Measurements from ENCODE around the gene TBC1D22A. TPM values are rescaled to one million over a fixed set of nuclear protein-coding genes. Genes with fewer than 3 reads are reported as not detected.
"Not testable (repeated sequence)": the region's sequence is repeated elsewhere in the genome, so short reads cannot be mapped to it uniquely, and the experiment has no call there.

Gene TBC1D22A
- polyA plus RNA-seq, 1 of the 3 experiments (the other 2 are of a cell fraction) = 16.5 TPM

GRCh38 chr22:47116426-47117341 lies 354.2 kb downstream of the TBC1D22A start (continued):
- TF ChIP-seq USF2 (IDR thresholded peaks at IDR 0.05; ENCODE audit: borderline replicate concordance, low read depth, low read length) = no peak

- H2AFZ ChIP-seq (ENCODE audit: low read depth); H4K20me1 ChIP-seq (ENCODE audit: insufficient read depth); H3K36me3 ChIP-seq (replicated peaks in 1 of 2; ENCODE audit: control insufficient read depth in 1 of 2, insufficient read depth in 2 of 2, low read length in 1 of 2); H3K9me2 ChIP-seq; H3K27ac ChIP-seq (ENCODE audit: low read depth in 2 of 2, low read length in 1 of 2); H3K27me3 ChIP-seq (ENCODE audit: insufficient read depth); CTCF ChIA-PET; H3K9ac ChIP-seq; H3F3A ChIP-seq (replicated peaks; ENCODE audit: insufficient read depth); H3K4me1 ChIP-seq (ENCODE audit: control insufficient read depth in 1 of 2, insufficient read depth in 2 of 2, low read depth in 1 of 2, low read length in 1 of 2); H3K4me2 ChIP-seq; H3K9me3 ChIP-seq; H3K79me2 ChIP-seq (ENCODE audit: insufficient read depth); POLR2A ChIA-PET; H3K4me3 ChIP-seq (ENCODE audit: low read depth in 2 of 2, low read length in 1 of 2); DNase-seq: not testable (repeated sequence)
- 90% methylated on average over 8 of the region's 18 CpGs for WGBS (ENCODE audit: low lambda C conversion rate)
These were observed 355.0 kb downstream of the TBC1D22A start for GRCh38 chr22:47117442-47117841.

GRCh38 chr22:47119181-47119580 lies 356.7 kb downstream of the TBC1D22A start:
- Histone ChIP-seq H3K9me3 (no peaks in the 10 kb centered on the region), H3K27me3 (ENCODE audit: insufficient read depth) (no peaks in the 10 kb centered on the region), H2AFZ (ENCODE audit: low read depth) (no peak overlapping the region), H3K4me2 (no peak overlapping the region), H3K4me3 (ENCODE audit: low read depth in 2 of 2, low read length in 1 of 2) (no peak overlapping the region), H3K4me1 (ENCODE audit: control insufficient read depth in 1 of 2, insufficient read depth in 2 of 2, low read depth in 1 of 2, low read length in 1 of 2) (peaks cover 0 to 5% of the 10 kb centered on the region in 2 experiments; a peak in 1 of 4 replicates), H3K36me3 (replicated peaks in 1 of 2; ENCODE audit: control insufficient read depth in 1 of 2, insufficient read depth in 2 of 2, low read length in 1 of 2) (no peaks in the 10 kb centered on the region), H3K9ac (no peak overlapping the region), H3F3A (replicated peaks; ENCODE audit: insufficient read depth) (no peaks in the 10 kb centered on the region), H3K9me2 (no peaks in the 10 kb centered on the region), H4K20me1 (ENCODE audit: insufficient read depth) (no peaks in the 10 kb centered on the region), H3K79me2 (ENCODE audit: insufficient read depth) (no peaks in the 10 kb centered on the region), H3K27ac (ENCODE audit: low read depth in 2 of 2, low read length in 1 of 2) (no peak overlapping the region)
- TF ChIP-seq USF2 (IDR thresholded peaks at IDR 0.05; ENCODE audit: borderline replicate concordance, low read depth, low read length) (no peak), RAD21 (IDR thresholded peaks at IDR 0.05; ENCODE audit: low read length) (no peak), FOSL2 (IDR thresholded peaks at IDR 0.05; ENCODE audit: borderline replicate concordance, low read depth) (no peak), MAX (IDR thresholded peaks at IDR 0.05; ENCODE audit: low read depth) (no peak), CTCF (IDR thresholded peaks at IDR 0.05) (no peak), PBX3 (IDR thresholded peaks at IDR 0.05) (no peak), YY1 (IDR thresholded peaks at IDR 0.05; ENCODE audit: low read depth) (no peak), SMC3 (IDR thresholded peaks at IDR 0.05; ENCODE audit: low read depth, low read length) (no peak), IRF3 (IDR thresholded peaks at IDR 0.05; ENCODE audit: low read depth, low read length) (no peak), EZH2phosphoT487 (IDR thresholded peaks at IDR 0.05; ENCODE audit: borderline replicate concordance, low read depth) (no peak), RXRA (IDR thresholded peaks at IDR 0.05; ENCODE audit: borderline replicate concordance, low read depth) (no peak), ZBTB33 (IDR thresholded peaks at IDR 0.05; ENCODE audit: borderline replicate concordance, low read depth) (no peak), TAF1 (IDR thresholded peaks at IDR 0.05; ENCODE audit: borderline replicate concordance, low read depth, low read length) (no peak)
- ChIA-PET POLR2A (no interaction called here), CTCF (no interaction called here)
- DNase-seq = no peak
- 91% methylated on average over 8 of the region's 8 CpGs for WGBS (ENCODE audit: low lambda C conversion rate)
